Activated T-helper 17 cell treated with anti-CD3 and anti-CD28 coated beads, Interleukin-2, amount 50 U/mL, for 72 hours (primary cell): ENCODE data around the gene ABTB1. TPM values are rescaled to one million over a fixed set of nuclear protein-coding genes. Genes with fewer than 3 reads are reported as not detected.
"Not testable (repeated sequence)": the region's sequence is repeated elsewhere in the genome, so short reads cannot be mapped to it uniquely, and the experiment has no call there.

Source experiments
- ATAC-seq: fragments of 150-1000 bp; cut with Tn5 transposase; replicated peaks from 2 replicates; pipeline ENCODE4 v1.10.0; 2021; ENCODE audit warnings: mild to moderate bottlenecking, moderate library complexity
- H3K27ac Mint-ChIP-seq: one replicate; pipeline ENCODE4 v1.8.0; 2022; ENCODE audit warnings: mixed read lengths
- H3K27me3 Mint-ChIP-seq: one replicate; pipeline ENCODE4 v1.8.0; 2022; ENCODE audit warnings: mixed read lengths
- H3K36me3 Mint-ChIP-seq: one replicate; pipeline ENCODE4 v1.8.0; 2022; ENCODE audit warnings: low read depth, mild to moderate bottlenecking, mixed read lengths
- H3K4me1 Mint-ChIP-seq: one replicate; pipeline ENCODE4 v1.8.0; 2022; ENCODE audit warnings: mixed read lengths
- H3K4me3 Mint-ChIP-seq: one replicate; pipeline ENCODE4 v1.8.0; 2022; ENCODE audit warnings: mild to moderate bottlenecking, mixed read lengths
- H3K9me3 Mint-ChIP-seq: one replicate; pipeline ENCODE4 v1.8.0; 2022; ENCODE audit warnings: mixed read lengths
- total RNA-seq, 2 donors: library from RNA; stranded (reverse); gene quantifications; one replicate each; pipeline ENCODE4 v1.2.3, GENCODE V29; 2022

The ABTB1 gene
- total RNA-seq, 2 donors from 2014 or later = 16.1 to 23.6 TPM

DNA sequence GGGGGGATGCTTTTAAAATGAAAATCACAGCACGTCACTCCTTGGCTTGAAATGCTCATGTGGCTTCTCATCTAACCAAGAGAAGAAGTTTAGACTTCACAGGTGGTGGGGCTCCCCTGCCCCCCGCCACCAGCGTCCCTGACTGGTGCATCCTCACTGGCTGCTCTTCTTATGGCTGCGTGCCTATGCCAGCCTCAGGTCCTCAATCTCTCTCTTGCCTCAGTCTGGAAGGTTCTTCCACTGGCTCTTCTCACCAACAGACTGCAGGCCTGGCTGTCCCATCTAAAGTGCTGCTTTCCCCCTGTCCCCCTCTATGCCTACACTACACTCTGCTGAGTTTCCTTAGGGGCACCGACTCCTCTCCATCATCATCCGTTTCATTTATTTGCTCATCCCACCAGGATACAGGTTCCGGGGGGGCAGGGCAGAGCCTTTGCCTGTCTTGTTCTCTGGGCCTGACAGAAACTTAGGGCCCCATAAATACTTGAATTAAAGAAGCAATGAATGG, 20.6 kb downstream of the ABTB1 start:
- Mint-ChIP-seq H3K36me3 (no peaks in the 10 kb centered on the region), H3K4me3 (no peak overlapping the region), H3K27me3 (no peaks in the 10 kb centered on the region), H3K9me3 (no peaks in the 10 kb centered on the region), H3K4me1 (no peaks in the 10 kb centered on the region), H3K27ac (no peak overlapping the region)
- ATAC-seq = no peak

DNA sequence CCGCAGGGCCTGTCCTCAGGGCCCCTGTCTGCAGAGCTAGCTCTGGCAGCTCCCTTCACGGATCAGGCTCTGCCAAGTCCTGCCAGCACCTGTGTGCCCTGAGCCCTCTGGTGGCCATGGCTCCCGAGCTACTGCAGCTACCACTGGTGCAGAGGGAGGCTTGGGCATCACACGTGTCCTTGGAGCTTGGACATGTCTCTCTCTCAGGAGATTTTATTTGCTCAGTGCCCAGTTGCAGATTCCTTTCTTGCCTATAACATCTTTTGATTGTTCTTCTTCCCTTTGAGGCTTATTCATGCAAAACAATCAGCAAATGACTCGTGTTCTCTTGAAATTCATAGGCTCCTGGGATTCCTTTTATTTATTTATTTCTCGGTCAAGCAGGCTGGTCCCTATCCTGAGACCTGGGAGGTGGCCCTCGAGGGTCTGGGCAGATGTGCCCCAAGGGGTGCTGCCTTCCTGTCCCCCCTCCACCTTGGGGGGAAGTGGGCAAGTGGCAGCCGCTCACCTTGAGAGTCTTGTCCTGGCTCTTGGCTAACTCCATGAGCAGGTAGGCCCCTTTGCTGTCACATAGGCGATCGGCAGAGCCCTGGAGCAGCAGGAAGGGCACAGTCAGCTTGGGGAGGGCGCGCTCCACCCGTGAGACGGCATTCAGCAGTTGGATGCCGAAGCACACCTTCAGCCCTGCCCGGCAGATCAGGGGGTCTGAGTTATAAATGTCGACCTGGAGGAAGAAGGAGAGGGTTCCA, 21.9 kb downstream of the ABTB1 start:
- no peaks in the 10 kb centered on the region for H3K9me3 Mint-ChIP-seq
- peak; percentile 76 for ATAC-seq

DNA sequence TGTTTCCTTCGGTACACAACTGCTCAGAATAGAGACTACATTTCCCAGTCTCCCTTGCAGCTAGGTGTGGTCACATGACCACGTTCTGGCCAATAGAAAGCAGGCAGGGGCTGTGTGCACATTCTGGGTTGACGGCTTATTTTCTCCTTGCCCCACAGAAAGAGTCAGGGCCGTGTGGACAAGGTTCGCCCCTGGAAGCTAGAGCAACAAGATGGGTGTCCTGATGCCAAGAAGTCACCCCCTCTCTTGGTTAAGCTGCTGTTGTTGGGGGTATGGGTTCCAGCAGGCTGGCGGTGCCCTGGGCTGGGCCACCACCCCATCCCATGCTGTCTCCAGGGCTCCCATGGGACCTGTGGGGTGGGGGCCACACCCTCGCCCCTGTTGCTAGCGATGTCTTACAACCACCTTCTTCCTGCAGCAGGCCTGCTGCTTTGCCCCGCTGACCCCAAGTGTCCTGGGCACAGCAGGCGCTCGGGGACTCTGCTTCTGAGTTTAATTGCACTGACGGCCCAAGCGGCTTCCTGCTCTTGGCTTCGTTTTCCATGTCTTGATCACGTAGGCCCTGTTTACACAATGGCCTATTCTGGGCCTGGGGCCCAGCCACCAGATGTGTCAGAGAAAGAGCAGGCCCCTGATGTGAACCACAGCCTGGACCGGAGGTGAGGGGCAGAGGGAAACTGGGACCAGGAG, 24.9 kb downstream of the ABTB1 start:
- no peak overlapping the region for H3K27ac Mint-ChIP-seq
- ATAC-seq = peak; percentile 82
- no peaks in the 10 kb centered on the region for H3K36me3 Mint-ChIP-seq
- no peak overlapping the region for H3K4me3 Mint-ChIP-seq
- H3K4me1 Mint-ChIP-seq = no peaks in the 10 kb centered on the region
- H3K27me3 Mint-ChIP-seq = no peaks in the 10 kb centered on the region
- no peaks in the 10 kb centered on the region for H3K9me3 Mint-ChIP-seq

More for the DNA sequence above, 21.9 kb downstream of the ABTB1 start:
- Mint-ChIP-seq H3K36me3 (no peaks in the 10 kb centered on the region), H3K27ac (no peak overlapping the region), H3K4me1 (no peaks in the 10 kb centered on the region), H3K27me3 (no peaks in the 10 kb centered on the region), H3K4me3 (no peak overlapping the region)

DNA sequence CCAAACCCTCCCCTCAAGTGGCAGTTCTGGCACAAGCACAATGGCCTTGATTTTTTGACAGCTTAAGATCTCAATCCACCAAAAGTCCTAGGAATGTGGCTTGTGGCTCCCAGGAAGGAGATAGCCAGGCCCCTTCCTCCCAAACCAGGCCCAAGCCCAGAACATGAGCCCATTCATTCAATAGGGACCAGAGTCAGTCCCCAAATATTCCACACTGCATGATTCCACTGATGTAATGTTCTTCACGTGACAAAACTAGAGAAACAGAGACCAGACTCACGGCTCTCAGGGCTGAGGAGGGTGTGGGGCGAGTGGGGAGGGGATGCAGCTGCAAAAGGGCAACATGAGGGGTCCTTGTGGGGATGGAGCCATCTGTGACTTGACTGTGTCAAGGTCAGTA, 25.5 kb downstream of the ABTB1 start:
- Mint-ChIP-seq H3K9me3 (no peaks in the 10 kb centered on the region), H3K27ac (no peak overlapping the region), H3K4me1 (no peaks in the 10 kb centered on the region), H3K4me3 (no peak overlapping the region), H3K27me3 (no peaks in the 10 kb centered on the region), H3K36me3 (no peaks in the 10 kb centered on the region)
- no peak for ATAC-seq

DNA sequence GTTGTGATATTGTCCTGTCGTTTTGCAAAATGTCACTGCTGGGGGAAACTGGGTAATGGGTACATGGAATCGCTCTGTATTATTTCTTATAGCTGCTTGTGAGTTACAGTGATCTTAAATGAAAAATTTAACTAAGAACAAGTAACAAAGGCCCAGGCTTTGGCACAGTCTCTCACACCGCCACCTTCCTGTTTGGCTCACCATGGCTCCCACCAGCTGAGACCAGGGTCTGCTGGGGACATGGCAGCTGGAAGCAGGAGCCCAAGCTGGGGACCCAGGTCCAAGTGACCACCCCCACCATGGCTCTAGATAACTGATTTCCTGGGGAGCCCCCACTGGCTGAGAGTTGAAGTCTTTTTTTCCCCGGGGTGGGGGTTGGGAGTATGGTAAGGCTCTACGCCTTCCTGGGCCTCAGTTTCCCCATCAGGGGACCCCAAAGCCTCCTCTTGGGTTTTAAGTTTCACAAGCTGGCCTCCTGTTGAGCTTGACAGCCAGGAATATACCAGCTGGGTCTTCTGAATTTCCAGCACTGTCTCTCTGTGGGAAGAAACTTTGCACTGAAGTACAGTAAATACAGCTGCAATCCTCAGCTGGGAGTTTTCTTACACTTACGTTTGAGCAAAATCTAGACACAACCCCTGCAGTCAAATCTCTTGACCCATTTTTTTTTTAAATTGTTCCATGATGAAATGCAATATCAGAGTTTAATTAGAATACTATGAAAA, 26.1 kb downstream of the ABTB1 start:
- no peak overlapping the region for H3K27ac Mint-ChIP-seq

DNA sequence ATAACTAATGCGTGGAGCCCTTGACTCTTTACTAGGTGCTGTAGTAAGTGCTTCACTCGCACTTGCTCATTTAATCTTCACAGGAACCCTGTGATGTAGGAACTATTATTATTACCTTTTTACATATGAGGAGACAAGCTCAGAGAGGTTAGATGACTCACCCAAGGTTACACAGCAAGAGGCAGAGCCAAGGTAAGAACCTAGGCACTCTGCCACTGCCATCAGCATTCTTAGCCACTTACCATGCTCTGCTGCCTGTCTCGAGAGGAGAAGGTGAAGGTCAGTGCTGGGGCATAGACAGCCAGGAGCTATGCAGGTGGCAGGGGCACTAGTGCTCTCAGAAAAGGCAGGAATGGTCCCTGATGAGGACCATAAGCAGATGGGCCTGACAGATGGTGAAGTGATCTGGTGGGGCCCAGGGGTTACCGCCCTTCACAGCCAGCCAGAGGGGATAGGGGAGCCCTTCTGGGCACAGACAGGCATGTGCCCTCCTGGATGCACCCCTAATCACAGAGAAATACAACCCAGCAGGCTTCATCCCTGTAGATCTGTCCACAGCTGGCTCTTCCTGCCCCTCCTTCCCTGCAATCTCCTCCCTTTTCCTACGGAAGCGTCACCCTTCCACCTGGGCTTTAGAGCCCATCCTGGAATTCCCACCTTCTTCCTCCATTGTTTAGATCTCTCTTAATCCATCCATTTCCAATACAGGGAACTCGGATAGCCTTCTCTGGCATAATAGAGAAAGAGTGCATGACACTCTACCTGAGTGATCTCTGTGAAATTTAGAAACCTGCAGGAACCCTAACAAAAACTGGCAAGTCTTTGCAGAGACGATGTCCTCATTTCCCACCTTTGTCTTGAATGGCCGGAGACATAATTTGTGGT, 26.9 kb downstream of the ABTB1 start:
- no peaks in the 10 kb centered on the region for H3K4me1 Mint-ChIP-seq
- H3K27me3 Mint-ChIP-seq = no peaks in the 10 kb centered on the region
- H3K27ac Mint-ChIP-seq = no peak overlapping the region
- H3K36me3 Mint-ChIP-seq = no peaks in the 10 kb centered on the region
- no peak for ATAC-seq
- H3K9me3 Mint-ChIP-seq = no peaks in the 10 kb centered on the region
- no peak overlapping the region for H3K4me3 Mint-ChIP-seq

More for the DNA sequence above, 26.1 kb downstream of the ABTB1 start:
- ATAC-seq = no peak
- H3K9me3 Mint-ChIP-seq = no peaks in the 10 kb centered on the region
- H3K36me3 Mint-ChIP-seq = no peaks in the 10 kb centered on the region
- H3K27me3 Mint-ChIP-seq = no peaks in the 10 kb centered on the region
- no peak overlapping the region for H3K4me3 Mint-ChIP-seq
- no peaks in the 10 kb centered on the region for H3K4me1 Mint-ChIP-seq

DNA sequence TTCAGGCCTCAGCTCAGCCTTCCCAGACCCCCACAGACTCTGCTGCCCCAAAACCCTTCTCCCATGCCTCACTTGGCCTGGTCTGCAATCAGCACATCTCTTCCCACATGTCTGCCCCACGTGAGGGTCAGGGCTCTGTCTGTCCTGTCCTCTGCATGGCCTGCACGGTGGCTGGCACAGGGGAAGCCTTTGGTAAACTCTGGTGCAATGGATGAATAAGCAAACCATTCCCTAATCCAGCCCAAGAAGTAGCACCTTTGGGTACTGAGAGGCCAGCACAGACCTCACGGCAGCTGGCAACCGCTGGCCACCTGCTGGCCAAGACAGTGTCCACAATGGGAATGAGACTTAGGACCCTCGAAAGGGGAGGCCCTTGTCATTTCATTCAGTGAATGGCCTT, 27.7 kb downstream of the ABTB1 start:
- no peak for ATAC-seq
- Mint-ChIP-seq H3K27ac (no peak overlapping the region), H3K27me3 (no peaks in the 10 kb centered on the region), H3K9me3 (no peaks in the 10 kb centered on the region), H3K4me3 (no peak overlapping the region), H3K4me1 (no peaks in the 10 kb centered on the region), H3K36me3 (no peaks in the 10 kb centered on the region)

DNA sequence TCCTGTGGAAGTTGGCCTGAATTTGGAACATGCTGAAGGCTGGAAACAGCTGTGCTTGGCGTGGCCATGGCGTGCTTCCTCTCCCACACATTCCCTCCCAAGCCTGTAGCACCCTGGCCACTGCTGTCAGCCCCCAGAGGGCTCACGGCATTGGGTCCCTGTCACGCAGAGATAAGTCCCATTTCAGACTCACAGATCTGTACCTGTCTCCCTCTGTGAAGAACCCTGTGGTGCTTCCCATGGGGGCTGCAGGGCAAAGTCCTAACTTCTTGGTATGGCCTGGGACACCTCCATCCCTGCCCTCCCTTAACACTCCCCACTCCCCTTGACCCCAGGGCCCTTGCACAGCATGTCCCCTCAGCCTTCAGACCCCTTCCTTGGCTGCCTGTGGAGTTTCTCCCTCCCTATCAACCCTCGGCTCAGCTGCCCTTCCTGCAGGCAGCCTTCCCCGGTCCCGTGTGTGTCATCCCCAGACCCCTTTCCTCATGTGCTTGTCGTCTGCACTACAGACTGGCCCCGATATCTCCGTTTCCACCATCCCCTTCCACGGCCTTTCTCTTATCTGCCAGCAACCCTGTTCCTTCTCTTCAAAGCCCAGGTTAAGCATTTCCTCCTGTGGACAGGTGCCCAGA, 28.6 kb downstream of the ABTB1 start:
- Mint-ChIP-seq H3K4me3 (no peak overlapping the region), H3K27me3 (no peaks in the 10 kb centered on the region), H3K27ac (no peak overlapping the region), H3K9me3 (no peaks in the 10 kb centered on the region), H3K36me3 (no peaks in the 10 kb centered on the region), H3K4me1 (no peaks in the 10 kb centered on the region)
- ATAC-seq = no peak

DNA sequence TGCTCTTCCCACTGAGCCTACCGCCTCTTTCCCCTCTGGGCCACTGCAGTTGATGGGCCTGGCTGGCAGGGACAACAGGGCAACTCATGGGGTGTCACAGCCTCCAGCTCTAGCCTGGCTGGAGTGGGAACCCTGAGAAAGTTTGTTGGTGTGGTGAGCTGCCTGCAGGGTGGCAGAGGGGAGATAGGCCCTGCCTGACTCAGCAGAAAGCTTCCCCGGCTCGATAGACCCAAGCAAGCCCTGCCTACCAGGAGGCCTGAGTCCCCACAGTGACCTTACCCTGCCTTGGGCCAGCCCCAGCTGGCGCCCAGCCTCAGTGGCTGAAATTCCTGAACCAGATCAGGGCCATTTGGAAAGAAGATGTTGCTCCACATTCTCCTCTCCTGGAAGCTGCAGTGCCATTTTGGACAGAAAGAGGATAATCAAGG, 29.4 kb downstream of the ABTB1 start:
- Mint-ChIP-seq H3K27ac (no peak overlapping the region), H3K9me3 (no peaks in the 10 kb centered on the region), H3K36me3 (no peaks in the 10 kb centered on the region), H3K4me1 (no peaks in the 10 kb centered on the region), H3K4me3 (no peak overlapping the region), H3K27me3 (no peaks in the 10 kb centered on the region)
- ATAC-seq = no peak

DNA sequence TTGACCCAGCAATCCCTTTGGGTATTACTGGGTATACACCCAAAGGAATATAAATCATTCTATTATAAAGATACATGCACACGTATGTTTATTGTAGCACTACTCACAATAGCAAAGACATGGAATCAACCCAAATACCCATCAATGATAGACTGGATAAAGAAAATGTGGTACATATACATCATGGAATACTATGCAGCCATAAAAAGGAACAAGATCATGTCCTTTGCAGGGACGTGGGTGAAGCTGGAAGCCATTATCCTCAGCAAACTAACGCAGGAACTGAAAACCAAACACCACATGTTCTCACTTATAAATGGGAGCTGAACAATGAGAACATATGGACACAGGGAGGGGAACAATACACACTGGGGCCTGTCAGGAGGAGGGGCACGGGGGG, 32.1 kb downstream of the ABTB1 start:
- not testable (repeated sequence) for ATAC-seq, H3K36me3 Mint-ChIP-seq, H3K27ac Mint-ChIP-seq, H3K9me3 Mint-ChIP-seq, H3K4me3 Mint-ChIP-seq, H3K4me1 Mint-ChIP-seq, H3K27me3 Mint-ChIP-seq

DNA sequence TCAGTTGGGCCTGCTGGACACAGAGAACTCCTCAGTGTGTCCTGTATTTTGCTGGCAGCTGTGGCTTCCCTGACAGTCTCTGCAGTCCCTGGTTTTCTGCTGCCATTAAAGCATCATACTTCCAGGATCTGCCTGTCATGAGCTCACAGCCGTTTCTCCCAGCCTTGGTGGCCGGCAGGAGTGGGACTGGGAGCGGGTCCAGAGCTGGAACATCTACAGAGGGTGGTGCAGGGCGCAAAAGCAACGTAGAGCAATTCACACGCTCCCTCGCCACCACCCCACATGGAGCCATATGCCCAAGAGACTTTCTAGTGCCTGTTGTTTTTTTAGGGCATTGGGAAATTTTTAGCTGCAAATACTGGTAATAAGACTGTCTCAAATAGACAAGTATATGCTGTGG, 33.6 kb downstream of the ABTB1 start:
- Mint-ChIP-seq H3K4me3 (no peak overlapping the region), H3K27ac (no peak overlapping the region), H3K9me3 (no peaks in the 10 kb centered on the region), H3K4me1 (no peaks in the 10 kb centered on the region), H3K27me3 (no peaks in the 10 kb centered on the region), H3K36me3 (no peaks in the 10 kb centered on the region)
- no peak for ATAC-seq

DNA sequence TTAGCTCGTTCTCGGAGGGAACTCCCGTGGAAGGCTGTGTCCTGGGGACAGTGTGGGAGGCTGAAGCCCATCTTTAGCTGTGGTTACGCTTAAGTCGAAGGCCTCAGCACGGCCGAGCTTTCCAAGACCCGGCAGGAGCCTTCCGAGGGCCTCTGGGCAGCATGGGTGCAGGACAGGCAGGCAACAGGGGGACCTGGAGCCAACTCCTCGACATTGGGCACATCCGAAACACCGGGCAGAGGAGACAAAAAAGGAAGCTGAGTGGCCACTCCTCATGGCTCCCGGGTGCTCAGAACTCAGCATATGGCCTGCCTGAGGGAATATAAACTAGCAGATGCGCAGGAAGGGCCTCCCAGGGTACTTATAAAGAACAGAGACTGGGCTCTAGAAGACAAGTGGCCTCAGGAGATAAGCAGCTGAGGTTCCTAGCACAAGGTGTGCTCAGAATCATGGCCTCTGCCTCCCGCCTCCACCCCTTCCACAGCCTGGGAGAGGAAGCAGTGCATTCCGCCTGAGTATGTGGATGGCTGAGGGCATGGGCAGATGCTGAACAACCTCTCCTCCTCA, 34.1 kb downstream of the ABTB1 start:
- H3K4me3 Mint-ChIP-seq = no peak overlapping the region
- ATAC-seq = no peak
- no peak overlapping the region for H3K27ac Mint-ChIP-seq
- H3K36me3 Mint-ChIP-seq = no peaks in the 10 kb centered on the region
- H3K4me1 Mint-ChIP-seq = no peaks in the 10 kb centered on the region
- H3K9me3 Mint-ChIP-seq = no peaks in the 10 kb centered on the region
- no peaks in the 10 kb centered on the region for H3K27me3 Mint-ChIP-seq

DNA sequence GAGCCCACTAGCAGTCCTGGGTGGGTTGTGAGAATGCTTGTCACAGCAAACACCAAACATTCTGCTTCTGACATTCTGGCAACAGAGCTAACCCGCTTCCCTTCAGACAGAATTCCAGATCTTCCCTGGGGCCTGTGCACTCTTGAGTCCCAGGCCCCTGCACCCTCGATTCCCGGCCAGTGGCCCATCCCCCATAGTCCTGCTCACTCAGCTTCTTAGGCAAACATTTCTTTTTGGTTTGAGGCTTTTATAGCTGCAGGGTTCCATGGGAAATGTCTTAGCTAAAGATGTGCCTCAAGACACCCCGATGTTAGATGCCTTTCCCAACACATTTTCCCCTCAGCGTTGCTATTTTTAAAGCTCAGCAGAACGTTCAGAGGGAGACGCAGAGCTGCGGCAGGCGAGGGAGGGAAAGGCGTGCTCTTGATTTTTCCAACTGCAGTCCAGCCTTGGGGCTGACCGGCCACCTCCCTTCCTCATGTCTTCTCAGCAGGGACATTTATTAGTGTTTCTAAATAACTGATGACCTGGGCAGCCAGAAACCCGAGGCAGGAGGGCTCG, 35.2 kb downstream of the ABTB1 start:
- Mint-ChIP-seq H3K27me3 (no peaks in the 10 kb centered on the region), H3K4me1 (no peaks in the 10 kb centered on the region), H3K36me3 (no peaks in the 10 kb centered on the region), H3K27ac (no peak overlapping the region), H3K9me3 (no peaks in the 10 kb centered on the region), H3K4me3 (no peak overlapping the region)
- no peak for ATAC-seq
